IPS-15b (cell line): Measurements from ENCODE around the gene TMEM165.

ENCODE experiments used
- H3K27me3 ChIP-seq: one replicate; pipeline ENCODE4 v1.6.1; 2013; ENCODE audit warnings: low read length; ENCODE audit not compliant: control insufficient read depth, insufficient read depth
- H3K36me3 ChIP-seq: one replicate; pipeline ENCODE4 v1.6.1; 2013; ENCODE audit warnings: low read length; ENCODE audit not compliant: control insufficient read depth, insufficient read depth
- H3K4me1 ChIP-seq: one replicate; pipeline ENCODE4 v1.6.1; 2013; ENCODE audit warnings: mild to moderate bottlenecking, low read length; ENCODE audit not compliant: control insufficient read depth, insufficient read depth
- H3K4me3 ChIP-seq: one replicate; pipeline ENCODE4 v1.5.1; 2013; ENCODE audit warnings: low read depth, low read length
- H3K9ac ChIP-seq: one replicate; pipeline ENCODE4 v1.6.1; 2013; ENCODE audit warnings: low read depth, mild to moderate bottlenecking, low read length
- H3K9me3 ChIP-seq: one replicate; pipeline ENCODE4 v1.6.1; 2013; ENCODE audit warnings: mild to moderate bottlenecking, low read length; ENCODE audit not compliant: control insufficient read depth, insufficient read depth

Gene TMEM165

DNA sequence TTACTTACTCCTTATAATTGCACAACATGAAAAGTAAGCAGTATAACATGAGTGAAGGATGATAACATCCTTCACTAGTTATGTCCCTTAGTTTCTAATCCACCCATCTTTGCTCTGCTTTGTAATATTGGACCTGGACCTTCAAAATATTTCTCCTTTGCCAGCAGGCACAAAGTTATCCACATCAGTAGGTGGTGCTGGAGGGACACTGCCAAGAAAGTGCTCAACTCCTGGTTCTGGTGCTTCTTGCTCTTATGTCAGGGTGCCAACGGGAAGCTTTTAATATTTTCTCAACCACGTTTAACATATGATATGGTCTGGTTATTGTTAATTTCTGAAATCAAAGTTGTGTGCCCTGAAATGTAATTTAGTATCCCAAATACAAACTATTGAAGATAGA, 49.1 kb downstream of the TMEM165 start:
- Histone ChIP-seq H3K9ac (no peak overlapping the region), H3K4me1 (no peaks in the 10 kb centered on the region), H3K9me3 (no peaks in the 10 kb centered on the region), H3K4me3 (no peak overlapping the region), H3K36me3 (no peaks in the 10 kb centered on the region), H3K27me3 (no peaks in the 10 kb centered on the region)

DNA sequence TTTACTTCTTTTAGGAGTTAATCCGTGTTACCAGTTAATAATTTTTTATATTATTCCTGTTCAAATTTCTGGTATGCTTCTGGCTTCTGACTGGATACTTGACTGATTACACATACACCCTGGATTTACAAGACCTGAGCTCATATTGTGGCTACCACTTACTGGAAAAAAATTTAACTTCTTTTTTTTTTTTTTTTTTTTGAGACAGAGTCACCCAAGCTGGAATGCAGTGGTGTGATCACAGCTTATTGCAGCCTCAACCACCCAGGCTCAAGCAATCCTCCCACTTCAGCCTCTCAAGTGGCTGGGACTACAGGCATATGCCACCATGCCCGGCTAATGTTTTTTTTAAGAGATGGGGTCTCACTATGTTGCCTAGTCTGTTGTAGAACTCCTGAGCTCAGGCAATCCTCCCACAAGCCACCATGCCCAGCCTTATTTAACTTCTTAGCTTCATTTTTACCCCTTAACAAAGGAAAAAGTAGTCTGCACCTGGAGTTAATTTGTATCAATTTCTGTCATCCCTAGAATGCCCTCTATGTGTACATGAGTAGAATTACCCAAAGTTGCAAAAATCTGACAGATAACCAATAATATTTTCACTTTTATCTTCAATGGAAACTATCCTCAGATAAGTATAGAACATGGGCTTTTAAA, 50.3 kb downstream of the TMEM165 start:
- no peak overlapping the region for H3K4me3 ChIP-seq
- H3K9me3 ChIP-seq: no peaks in the 10 kb centered on the region
- no peaks in the 10 kb centered on the region for H3K4me1 ChIP-seq
- no peaks in the 10 kb centered on the region for H3K36me3 ChIP-seq
- no peak overlapping the region for H3K9ac ChIP-seq
- no peaks in the 10 kb centered on the region for H3K27me3 ChIP-seq

GRCh38 chr4:55446578-55446922, 50.8 kb downstream of the TMEM165 start:
- H3K9ac ChIP-seq: no peak overlapping the region
- no peak overlapping the region for H3K4me3 ChIP-seq
- no peaks in the 10 kb centered on the region for H3K9me3 ChIP-seq
- H3K36me3 ChIP-seq: no peaks in the 10 kb centered on the region
- H3K4me1 ChIP-seq: no peaks in the 10 kb centered on the region
- no peaks in the 10 kb centered on the region for H3K27me3 ChIP-seq

DNA sequence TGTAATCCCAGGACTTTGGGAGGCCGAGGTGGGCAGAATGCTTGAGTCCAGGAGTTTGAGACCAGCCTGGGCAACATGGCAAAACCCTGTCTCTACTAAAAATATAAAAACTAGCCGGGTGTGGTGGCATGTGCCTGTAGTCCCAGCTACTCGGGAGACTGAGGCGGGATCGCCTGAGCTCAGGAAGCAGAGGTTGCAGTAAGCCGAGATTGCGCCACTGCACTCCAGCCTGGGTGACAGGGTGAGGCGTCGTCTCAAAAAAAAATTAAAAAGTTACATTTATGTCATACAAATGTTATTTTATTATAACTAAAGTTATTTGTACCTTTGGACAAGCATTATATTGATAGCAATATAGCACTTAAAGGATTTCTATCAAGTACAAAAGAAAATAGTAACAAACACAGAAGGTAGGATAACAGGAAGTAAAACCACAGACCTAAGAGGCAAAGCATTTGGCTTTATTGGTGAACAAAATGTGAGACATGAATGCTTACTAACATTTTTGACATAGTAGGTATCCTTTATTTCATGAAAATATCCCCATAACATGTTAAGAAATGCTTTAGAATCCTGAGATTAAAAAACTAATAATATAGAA, 51.5 kb downstream of the TMEM165 start:
- H3K9me3 ChIP-seq: no peaks in the 10 kb centered on the region
- H3K27me3 ChIP-seq: no peaks in the 10 kb centered on the region
- H3K4me3 ChIP-seq: no peak overlapping the region
- H3K36me3 ChIP-seq: peaks cover 2% of the 10 kb centered on the region
- no peak overlapping the region for H3K9ac ChIP-seq
- no peaks in the 10 kb centered on the region for H3K4me1 ChIP-seq

- no peaks in the 10 kb centered on the region for H3K4me1 ChIP-seq
- peaks cover 4% of the 10 kb centered on the region for H3K36me3 ChIP-seq
- H3K4me3 ChIP-seq: no peak overlapping the region
- H3K27me3 ChIP-seq: no peaks in the 10 kb centered on the region
- H3K9ac ChIP-seq: no peak overlapping the region
- no peaks in the 10 kb centered on the region for H3K9me3 ChIP-seq
Observed at GRCh38 chr4:55447831-55448230, 52.1 kb downstream of the TMEM165 start.

- peaks cover 4% of the 10 kb centered on the region for H3K36me3 ChIP-seq
- no peak overlapping the region for H3K4me3 ChIP-seq
- H3K9ac ChIP-seq: no peak overlapping the region
- H3K9me3 ChIP-seq: no peaks in the 10 kb centered on the region
- no peaks in the 10 kb centered on the region for H3K4me1 ChIP-seq
- H3K27me3 ChIP-seq: no peaks in the 10 kb centered on the region
Observed at GRCh38 chr4:55450566-55450965, 54.8 kb downstream of the TMEM165 start.

DNA sequence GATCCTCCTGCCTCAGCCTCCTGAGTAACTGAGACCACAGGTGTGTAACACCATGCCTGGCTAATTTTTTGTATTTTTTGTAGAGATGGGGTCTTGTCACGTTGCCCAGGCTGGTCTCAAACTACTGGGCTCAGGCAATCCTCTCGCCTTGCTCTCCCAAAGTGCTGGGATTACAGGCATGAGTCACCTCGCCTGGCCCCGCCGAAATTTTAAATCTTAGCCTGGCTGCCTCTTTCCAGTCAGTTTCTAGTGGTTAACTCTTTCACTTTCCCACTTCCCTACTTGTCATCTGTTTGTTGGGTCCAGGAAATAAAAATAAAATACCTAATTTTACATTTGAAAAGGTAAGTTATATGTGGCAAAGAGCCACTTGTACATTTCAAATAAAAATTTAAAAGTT, 62.4 kb downstream of the TMEM165 start:
- H3K4me3 ChIP-seq: no peak overlapping the region
- H3K4me1 ChIP-seq: no peaks in the 10 kb centered on the region
- no peaks in the 10 kb centered on the region for H3K9me3 ChIP-seq
- H3K27me3 ChIP-seq: no peaks in the 10 kb centered on the region
- H3K36me3 ChIP-seq: no peaks in the 10 kb centered on the region
- H3K9ac ChIP-seq: no peak overlapping the region

- H3K36me3 ChIP-seq: no peaks in the 10 kb centered on the region
- H3K4me3 ChIP-seq: no peak overlapping the region
- no peaks in the 10 kb centered on the region for H3K4me1 ChIP-seq
- no peaks in the 10 kb centered on the region for H3K27me3 ChIP-seq
- no peak overlapping the region for H3K9ac ChIP-seq
- H3K9me3 ChIP-seq: no peaks in the 10 kb centered on the region
Observed at GRCh38 chr4:55458611-55459010, 62.9 kb downstream of the TMEM165 start.

GRCh38 chr4:55466001-55466400, 70.2 kb downstream of the TMEM165 start:
- H3K9me3 ChIP-seq: no peaks in the 10 kb centered on the region
- H3K36me3 ChIP-seq: no peaks in the 10 kb centered on the region
- H3K9ac ChIP-seq: no peak overlapping the region
- H3K27me3 ChIP-seq: no peaks in the 10 kb centered on the region
- H3K4me1 ChIP-seq: peaks cover 3% of the 10 kb centered on the region
- H3K4me3 ChIP-seq: no peak overlapping the region

GRCh38 chr4:55468724-55469123, 73.0 kb downstream of the TMEM165 start:
- Histone ChIP-seq H3K4me1 (peaks cover 3% of the 10 kb centered on the region), H3K4me3 (no peak overlapping the region), H3K36me3 (peaks cover under 1% of the 10 kb centered on the region), H3K27me3 (no peaks in the 10 kb centered on the region), H3K9me3 (no peaks in the 10 kb centered on the region), H3K9ac (no peak overlapping the region)

DNA sequence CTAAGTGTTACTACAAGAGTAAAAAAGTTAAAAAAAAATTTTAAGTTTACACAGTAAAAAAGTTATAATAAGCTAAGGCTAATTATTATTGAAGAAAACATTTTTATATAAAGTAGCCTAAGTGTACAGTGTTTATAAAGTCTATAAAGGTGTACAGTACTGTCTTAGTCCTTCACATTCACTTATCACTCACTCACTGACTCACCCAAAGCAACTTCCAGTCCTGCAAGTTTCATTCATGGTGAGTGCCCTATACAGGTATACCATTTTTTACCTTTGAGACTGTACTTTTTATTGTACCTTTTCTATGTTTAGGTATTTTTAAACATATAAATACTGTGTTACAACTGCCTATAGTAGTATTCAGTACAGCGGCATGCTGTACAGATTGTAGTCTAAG, 74.2 kb downstream of the TMEM165 start:
- peaks cover 6% of the 10 kb centered on the region for H3K36me3 ChIP-seq

More for the DNA sequence above, 74.2 kb downstream of the TMEM165 start:
- no peak overlapping the region for H3K9ac ChIP-seq
- H3K27me3 ChIP-seq: no peaks in the 10 kb centered on the region
- peaks cover 3% of the 10 kb centered on the region for H3K4me1 ChIP-seq
- H3K4me3 ChIP-seq: no peak overlapping the region
- no peaks in the 10 kb centered on the region for H3K9me3 ChIP-seq
